ENCODE measurements around the gene PREX1. TPM values are rescaled to one million over a fixed set of nuclear protein-coding genes. Genes with fewer than 3 reads are reported as not detected.

Gene PREX1
- total RNA-seq, 1 experiment from 2014 or later, result 34.3 TPM

DNA sequence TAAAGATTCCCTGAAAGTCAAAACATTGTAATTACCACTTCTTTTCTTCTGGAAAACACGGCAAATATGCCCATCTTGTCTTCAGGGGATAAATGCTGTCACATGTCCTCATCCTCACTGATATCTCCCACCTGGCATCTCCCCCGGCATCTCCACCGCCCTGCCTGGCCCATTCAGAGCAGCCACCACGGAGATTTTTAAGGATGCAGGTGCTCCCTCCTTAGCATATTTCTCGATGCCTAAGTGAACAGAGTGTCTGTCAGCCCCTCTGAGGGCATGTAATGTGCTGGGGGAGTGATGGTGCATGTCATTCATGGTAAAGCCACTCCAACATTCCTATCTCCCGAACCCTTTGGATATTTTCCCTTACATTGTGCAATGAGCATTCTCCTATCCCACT, 215.5 kb downstream of the PREX1 start:
- no peaks in the 10 kb centered on the region; the same call in 1 of the 2 replicates for H3K9me3 ChIP-seq (replicated peaks)
- no peak overlapping the region for H3K4me3 ChIP-seq
- peaks cover 23% of the 10 kb centered on the region for H3K27me3 ChIP-seq (replicated peaks)
- no peak overlapping the region for H3K27ac ChIP-seq
- no peaks in the 10 kb centered on the region for H3K36me3 ChIP-seq
- peak in 1 of 2 experiments; percentile 24 for DNase-seq (ENCODE audit: low read depth in 1 of 2, low spot score in 2 of 2)
- no peaks in the 10 kb centered on the region for H3K4me1 ChIP-seq (replicated peaks)

DNA sequence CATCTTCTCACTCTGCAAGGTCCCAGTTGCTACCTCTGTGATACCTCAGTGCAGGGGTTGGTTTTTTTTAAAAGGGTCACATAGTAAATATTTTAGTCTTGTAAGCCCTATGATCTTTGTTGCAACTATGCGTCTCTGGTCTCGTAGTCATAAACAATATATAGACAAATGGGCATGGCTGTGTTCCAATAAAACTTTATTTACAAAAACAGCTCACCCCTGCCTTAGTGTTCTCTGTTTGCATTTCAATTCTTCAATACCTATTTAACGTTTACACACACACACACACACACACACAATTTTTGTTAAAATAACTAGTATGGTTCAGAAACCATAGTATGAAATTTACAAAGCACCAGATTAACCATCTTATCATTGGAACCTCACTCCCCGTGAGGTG, 216.8 kb downstream of the PREX1 start:
- Histone ChIP-seq H3K27me3 (replicated peaks) (peaks cover 28% of the 10 kb centered on the region), H3K9me3 (replicated peaks) (no peaks in the 10 kb centered on the region; the same call in 1 of the 2 replicates), H3K36me3 (no peaks in the 10 kb centered on the region), H3K27ac (no peak overlapping the region), H3K4me1 (replicated peaks) (no peaks in the 10 kb centered on the region), H3K4me3 (no peak overlapping the region)
- DNase-seq (ENCODE audit: low read depth in 1 of 2, low spot score in 2 of 2), result no peak

DNA sequence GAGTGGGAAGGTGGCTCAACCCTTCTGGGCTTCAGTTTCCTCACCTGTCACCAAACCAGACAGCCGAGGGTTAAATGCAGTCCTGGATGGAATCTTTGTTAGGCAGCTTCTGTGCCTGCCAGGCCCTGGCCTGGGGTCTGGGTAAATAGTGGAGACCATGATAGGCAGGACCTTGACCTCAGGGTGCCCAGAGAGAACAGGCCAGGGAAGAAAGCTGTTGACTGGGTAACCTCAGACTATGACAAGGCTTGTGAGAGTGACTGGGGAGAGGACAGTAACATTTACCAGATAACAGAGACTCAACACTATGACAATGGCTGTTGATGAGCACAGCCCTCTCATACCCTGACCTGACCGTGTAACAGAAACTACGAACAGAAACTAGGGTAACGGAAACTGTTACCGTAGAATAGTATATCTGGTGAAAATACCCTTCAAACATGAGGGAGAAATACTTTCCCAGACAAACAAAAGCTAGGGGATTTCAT, 218.3 kb downstream of the PREX1 start:
- Histone ChIP-seq H3K36me3 (no peaks in the 10 kb centered on the region), H3K27ac (no peak overlapping the region), H3K9me3 (replicated peaks) (no peaks in the 10 kb centered on the region; the same call in 1 of the 2 replicates), H3K4me3 (no peak overlapping the region), H3K27me3 (replicated peaks) (peaks cover 32% of the 10 kb centered on the region), H3K4me1 (replicated peaks) (no peaks in the 10 kb centered on the region)
- no peak for DNase-seq (ENCODE audit: low read depth in 1 of 2, low spot score in 2 of 2)

DNA sequence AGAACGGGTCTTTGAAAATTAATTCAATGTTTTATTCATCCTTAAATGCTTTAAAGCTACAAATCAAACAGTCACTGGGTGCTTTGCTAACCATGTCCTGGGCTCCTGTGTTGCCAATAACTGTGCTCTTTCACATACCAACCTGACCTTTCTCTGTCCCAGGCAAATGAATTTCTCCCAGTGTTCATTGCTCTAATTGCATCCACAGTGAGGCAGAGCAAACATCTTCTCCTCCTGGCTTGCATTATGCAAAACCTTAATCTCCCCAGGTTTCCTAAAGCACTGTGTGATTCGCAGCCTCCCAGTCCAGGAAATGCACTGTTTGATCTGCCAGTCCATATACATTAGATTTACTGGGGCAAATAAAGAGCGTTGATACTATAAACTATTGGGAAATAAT, 219.0 kb downstream of the PREX1 start:
- H3K9me3 ChIP-seq (replicated peaks), result no peaks in the 10 kb centered on the region; the same call in 1 of the 2 replicates
- H3K36me3 ChIP-seq, result no peaks in the 10 kb centered on the region
- H3K27me3 ChIP-seq (replicated peaks), result peaks cover 24% of the 10 kb centered on the region
- DNase-seq (ENCODE audit: low read depth in 1 of 2, low spot score in 2 of 2), result no peak
- no peaks in the 10 kb centered on the region for H3K4me1 ChIP-seq (replicated peaks)
- no peak overlapping the region for H3K27ac ChIP-seq
- H3K4me3 ChIP-seq, result no peak overlapping the region

DNA sequence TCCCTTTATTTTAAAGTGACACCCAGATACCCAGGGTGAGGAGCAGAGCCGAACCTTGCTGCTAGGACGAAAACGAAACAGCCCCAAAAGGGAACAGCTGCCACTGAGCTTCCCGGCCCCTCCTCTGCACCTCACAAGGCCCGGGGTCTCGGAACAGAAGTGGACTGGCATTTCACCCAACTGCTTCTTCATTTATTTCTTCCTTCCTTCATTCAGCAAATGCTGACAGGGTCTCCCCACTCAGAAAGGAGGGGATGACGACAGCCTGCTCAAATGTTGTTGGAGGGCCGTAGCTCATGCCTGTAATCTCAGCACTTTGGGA, 220.3 kb downstream of the PREX1 start:
- Histone ChIP-seq H3K27ac (no peak overlapping the region), H3K36me3 (no peaks in the 10 kb centered on the region), H3K4me3 (no peak overlapping the region), H3K9me3 (replicated peaks) (no peaks in the 10 kb centered on the region; the same call in 1 of the 2 replicates), H3K4me1 (replicated peaks) (no peaks in the 10 kb centered on the region), H3K27me3 (replicated peaks) (peaks cover 28% of the 10 kb centered on the region)
- DNase-seq (ENCODE audit: low read depth in 1 of 2, low spot score in 2 of 2), result no peak

DNA sequence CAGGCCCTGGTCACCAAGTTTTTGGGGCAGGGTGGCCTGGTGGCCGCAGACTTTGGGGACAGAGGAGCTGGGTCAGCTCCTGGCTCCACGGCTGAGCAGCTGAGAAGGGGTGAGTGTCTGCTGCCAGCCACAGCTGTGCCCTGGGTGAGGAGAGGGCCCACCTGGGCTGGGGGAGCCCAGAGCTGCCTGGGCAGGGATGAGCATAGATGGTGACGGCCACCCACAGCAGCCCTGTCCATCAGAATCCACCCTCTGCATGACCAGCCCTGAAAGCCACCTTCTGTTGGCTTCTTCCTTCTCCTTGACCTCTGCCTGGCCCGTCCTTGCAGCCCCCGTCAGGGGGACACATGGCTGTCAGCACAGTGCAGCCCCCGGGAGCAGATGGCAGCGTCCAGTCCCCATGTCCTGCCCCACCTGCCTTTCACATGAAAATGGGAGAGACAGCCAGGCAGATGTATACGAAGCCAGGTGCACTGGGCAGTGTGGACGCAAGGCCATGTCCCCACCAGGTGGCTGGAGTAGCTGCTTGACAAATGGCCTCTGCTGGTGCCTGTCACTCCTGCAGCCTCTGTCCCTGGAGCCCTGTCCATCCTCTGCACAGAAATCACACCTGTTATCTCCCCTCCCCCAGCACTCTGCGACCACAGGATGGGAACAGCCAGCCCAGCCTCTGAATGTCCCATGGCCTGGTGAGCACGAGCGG, 220.8 kb downstream of the PREX1 start:
- peak in 1 of 2 experiments; percentile 31 for DNase-seq (ENCODE audit: low read depth in 1 of 2, low spot score in 2 of 2)
- no peak overlapping the region for H3K4me3 ChIP-seq
- H3K27me3 ChIP-seq (replicated peaks), result peaks cover 31% of the 10 kb centered on the region

DNA sequence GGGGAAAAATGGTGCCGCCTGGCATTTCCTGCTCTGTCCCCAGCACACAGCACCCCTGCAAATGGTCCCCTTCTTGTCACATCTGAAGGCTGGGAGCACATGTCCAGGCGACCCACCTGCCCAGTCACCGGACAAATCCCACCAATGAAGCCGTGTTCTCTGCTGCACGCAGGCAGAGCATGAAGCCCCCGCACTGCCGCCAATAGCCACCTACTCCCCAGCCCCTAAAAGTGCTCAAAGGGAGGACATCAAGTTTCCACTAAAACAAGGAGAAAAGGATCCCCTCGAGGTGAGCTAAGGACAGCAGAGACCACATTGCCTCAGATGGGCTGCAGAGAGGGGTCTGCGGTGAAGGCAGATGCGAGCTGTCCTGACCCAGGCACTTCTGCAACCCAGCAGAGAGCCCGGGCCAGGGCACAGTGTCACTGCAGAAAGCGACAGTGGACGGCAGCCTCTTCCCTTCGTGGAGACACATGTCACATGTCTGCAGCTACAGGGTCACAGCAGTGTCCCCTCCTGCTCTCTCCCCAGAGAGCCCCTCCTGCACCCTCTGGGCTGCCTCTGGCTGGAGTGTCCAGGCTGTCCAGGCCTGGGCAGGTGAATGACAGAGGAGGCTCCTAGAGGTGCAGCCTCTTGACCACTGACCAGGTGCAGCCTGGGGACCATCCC, 221.5 kb downstream of the PREX1 start:
- Histone ChIP-seq H3K9me3 (replicated peaks) (no peaks in the 10 kb centered on the region; the same call in 1 of the 2 replicates), H3K27me3 (replicated peaks) (peaks cover 31% of the 10 kb centered on the region), H3K36me3 (no peaks in the 10 kb centered on the region), H3K4me3 (no peak overlapping the region), H3K4me1 (replicated peaks) (no peaks in the 10 kb centered on the region), H3K27ac (no peak overlapping the region)
- DNase-seq (ENCODE audit: low read depth in 1 of 2, low spot score in 2 of 2), result peak in 1 of 2 experiments; percentile 28

More for the DNA sequence above, 220.8 kb downstream of the PREX1 start:
- H3K36me3 ChIP-seq, result no peaks in the 10 kb centered on the region
- H3K4me1 ChIP-seq (replicated peaks), result no peaks in the 10 kb centered on the region
- H3K9me3 ChIP-seq (replicated peaks), result no peaks in the 10 kb centered on the region; the same call in 1 of the 2 replicates
- no peak overlapping the region for H3K27ac ChIP-seq

DNA sequence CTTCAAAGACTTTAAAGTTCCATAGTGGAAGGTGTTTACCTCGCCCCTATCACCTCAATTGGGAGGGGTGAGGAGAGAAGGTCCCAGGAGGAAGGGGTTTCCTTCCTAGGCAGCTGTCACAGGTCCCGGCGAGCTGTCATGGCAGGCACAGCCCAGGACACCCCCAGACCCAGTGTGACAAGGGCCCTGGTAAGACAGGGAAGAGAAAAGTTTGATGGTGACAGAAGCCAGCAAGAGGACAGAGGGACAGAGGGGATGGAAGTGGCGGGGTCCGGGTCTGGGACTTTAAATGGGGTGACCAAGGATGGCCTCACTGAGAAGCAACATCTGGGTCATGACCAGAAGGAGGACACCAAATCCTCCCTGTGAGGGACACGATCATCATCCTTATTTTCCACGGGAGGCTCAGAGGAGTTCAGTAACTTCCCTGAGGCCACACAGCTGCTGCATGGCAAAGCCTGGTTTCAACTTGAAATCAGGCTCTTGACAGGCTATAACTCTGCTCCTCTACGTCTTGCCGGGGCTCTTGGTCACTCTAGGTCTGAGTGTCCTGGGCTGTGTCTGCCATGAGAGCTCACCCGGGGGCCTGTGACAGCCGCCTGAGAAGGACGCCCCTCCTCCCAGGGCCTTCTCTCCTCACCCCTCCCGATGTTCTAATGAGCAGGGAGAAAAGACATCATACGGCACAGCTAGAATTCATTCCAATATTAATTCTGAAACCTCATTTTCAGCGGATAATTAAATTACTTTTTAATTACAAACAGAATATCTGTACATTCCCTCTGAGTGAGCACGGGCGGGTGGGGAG, 222.2 kb downstream of the PREX1 start:
- peaks cover 30% of the 10 kb centered on the region for H3K27me3 ChIP-seq (replicated peaks)
- DNase-seq (ENCODE audit: low read depth in 1 of 2, low spot score in 2 of 2), result peak in 1 of 2 experiments; percentile 36
- no peaks in the 10 kb centered on the region for H3K4me1 ChIP-seq (replicated peaks)
- H3K36me3 ChIP-seq, result no peaks in the 10 kb centered on the region
- H3K4me3 ChIP-seq, result no peak overlapping the region
- no peak overlapping the region for H3K27ac ChIP-seq
- H3K9me3 ChIP-seq (replicated peaks), result no peaks in the 10 kb centered on the region

DNA sequence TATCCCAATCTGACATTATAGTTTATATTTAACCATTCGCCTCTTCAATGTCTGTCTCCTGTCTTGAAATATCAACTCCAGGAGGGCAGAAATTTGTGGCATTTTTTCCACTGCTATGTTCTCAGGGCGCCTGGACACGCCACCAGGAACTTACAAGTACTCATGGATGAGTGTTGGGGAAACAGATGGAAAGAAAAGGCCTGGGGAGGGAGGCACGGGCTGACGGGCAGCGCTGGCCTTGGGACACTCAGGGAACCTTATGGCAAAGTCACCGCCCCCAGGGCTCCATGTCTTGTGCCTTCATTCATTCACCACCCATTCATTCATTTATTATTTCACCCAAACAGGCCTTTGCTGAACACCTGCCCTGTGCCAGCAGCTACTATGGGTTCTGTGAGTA, 222.9 kb downstream of the PREX1 start:
- peak in 1 of 2 experiments; percentile 24 for DNase-seq (ENCODE audit: low read depth in 1 of 2, low spot score in 2 of 2)
- Histone ChIP-seq H3K4me3 (no peak overlapping the region), H3K9me3 (replicated peaks) (no peaks in the 10 kb centered on the region), H3K36me3 (no peaks in the 10 kb centered on the region), H3K4me1 (replicated peaks) (no peaks in the 10 kb centered on the region), H3K27ac (no peak overlapping the region), H3K27me3 (replicated peaks) (peaks cover 30% of the 10 kb centered on the region)

DNA sequence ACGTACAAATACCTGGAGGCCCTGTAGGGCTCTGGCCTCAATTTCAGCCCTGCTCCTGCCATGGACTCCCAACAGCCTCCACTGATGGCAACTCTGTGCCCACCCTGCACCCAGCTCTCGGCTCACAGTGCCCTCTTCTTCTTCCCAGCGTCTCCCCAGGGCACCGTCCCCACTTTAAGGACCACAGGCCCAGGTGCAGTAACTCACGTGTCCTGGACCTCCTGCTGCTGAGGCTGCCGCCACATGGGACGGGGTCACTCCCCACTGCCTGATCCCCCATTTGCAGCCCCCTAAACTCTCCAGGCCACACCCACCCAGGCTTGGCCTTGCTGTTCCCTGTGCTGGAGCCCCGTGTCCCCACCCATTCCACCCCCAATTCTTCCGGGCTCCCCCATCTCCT, 223.4 kb downstream of the PREX1 start:
- Histone ChIP-seq H3K27me3 (replicated peaks) (peaks cover 30% of the 10 kb centered on the region), H3K36me3 (no peaks in the 10 kb centered on the region), H3K9me3 (replicated peaks) (no peaks in the 10 kb centered on the region), H3K4me3 (no peak overlapping the region), H3K27ac (no peak overlapping the region), H3K4me1 (replicated peaks) (no peaks in the 10 kb centered on the region)
- peak in 1 of 2 experiments; percentile 36 for DNase-seq (ENCODE audit: low read depth in 1 of 2, low spot score in 2 of 2)

DNA sequence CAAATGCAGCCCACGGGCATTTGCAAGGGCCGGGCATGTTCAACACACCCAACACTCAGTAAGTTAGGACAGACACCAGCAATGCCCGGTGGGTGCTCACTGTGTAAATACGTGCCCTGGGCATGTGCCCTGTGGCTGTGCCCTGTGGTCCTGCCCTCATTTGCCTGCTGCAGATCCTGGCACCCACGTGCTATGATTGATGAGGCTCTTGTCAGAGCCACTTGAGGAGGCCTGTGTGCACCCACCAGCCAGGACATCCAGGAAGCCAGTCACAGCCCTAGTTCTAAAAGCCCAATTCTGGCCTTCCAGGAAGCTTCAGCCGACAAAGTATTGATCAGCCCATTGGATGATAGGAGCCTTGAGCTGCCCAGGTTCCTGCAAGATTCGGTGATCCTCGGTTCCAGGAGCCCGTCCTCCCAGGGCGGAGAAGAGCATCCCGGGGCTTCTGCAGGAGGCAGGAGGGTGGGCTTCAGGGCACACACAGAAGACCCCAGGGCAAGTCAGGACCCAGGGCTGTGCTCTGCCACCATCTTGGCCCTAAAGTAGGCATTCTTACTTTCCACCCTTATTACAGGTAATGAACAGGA, 223.9 kb downstream of the PREX1 start:
- peaks cover 30% of the 10 kb centered on the region for H3K27me3 ChIP-seq (replicated peaks)
- no peaks in the 10 kb centered on the region for H3K9me3 ChIP-seq (replicated peaks)
- peak in 1 of 2 experiments; percentile 37 for DNase-seq (ENCODE audit: low read depth in 1 of 2, low spot score in 2 of 2)
- H3K36me3 ChIP-seq, result no peaks in the 10 kb centered on the region
- no peak overlapping the region for H3K27ac ChIP-seq
- no peak overlapping the region for H3K4me3 ChIP-seq
- H3K4me1 ChIP-seq (replicated peaks), result no peaks in the 10 kb centered on the region

DNA sequence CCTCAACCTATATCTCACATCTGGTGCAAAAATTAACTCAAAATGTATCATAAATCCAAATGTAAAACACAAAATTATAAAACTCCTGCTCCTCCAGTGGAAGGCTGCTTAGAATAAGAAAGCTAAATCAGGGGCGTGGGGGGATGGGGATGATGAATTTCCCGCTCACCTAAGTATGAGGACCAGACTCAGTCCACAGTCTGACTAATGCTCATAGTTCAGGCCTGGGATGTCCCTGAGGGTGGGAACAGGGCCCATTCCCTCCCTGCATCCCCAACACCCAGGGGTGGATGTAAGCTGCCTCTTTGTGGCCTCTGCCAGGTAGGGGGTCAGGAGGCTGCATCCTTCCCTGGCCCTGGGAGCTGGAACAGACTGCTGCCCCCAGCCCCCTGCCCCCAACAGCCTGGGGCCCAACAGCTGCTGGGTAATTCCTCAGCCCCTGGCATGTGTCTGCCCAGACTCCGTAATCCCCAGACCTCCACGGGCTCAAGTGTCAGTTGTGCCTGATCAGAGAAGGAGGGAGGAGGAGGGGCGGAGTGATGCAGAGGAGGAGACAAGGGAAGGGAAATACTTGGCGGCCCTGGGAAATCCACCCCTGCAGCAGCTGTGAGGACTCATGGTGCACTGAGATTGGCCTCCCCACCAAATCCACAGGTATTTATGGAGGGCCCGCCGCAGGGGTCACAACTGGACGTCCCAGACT, 224.5 kb downstream of the PREX1 start:
- Histone ChIP-seq H3K36me3 (no peaks in the 10 kb centered on the region), H3K4me3 (no peak overlapping the region), H3K27me3 (replicated peaks) (peaks cover 30% of the 10 kb centered on the region), H3K27ac (no peak overlapping the region), H3K4me1 (replicated peaks) (no peaks in the 10 kb centered on the region), H3K9me3 (replicated peaks) (no peaks in the 10 kb centered on the region)
- peak in 1 of 2 experiments; percentile 12 for DNase-seq (ENCODE audit: low read depth in 1 of 2, low spot score in 2 of 2)

DNA sequence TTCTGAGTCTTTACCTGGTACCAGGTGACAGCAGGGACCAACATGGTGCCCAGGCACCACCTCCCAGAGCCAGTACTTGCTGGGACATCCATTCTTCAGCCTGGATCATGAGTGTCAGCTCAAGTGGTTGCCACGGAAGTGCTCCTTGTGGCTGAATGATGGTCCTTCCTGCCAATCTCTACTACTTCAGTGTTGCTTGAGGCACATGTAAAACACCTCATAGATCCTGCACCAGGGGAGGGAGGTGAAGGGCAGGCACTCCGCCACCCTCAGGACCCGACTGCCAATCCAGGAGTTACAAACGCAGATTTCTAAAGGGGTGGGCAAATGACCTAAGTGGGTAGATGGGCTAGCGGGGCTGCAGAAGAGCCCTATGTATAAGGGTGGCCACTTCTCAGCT, 226.0 kb downstream of the PREX1 start:
- no peaks in the 10 kb centered on the region for H3K4me1 ChIP-seq (replicated peaks)

More for the DNA sequence above, 226.0 kb downstream of the PREX1 start:
- Histone ChIP-seq H3K9me3 (replicated peaks) (no peaks in the 10 kb centered on the region), H3K36me3 (no peaks in the 10 kb centered on the region), H3K27me3 (replicated peaks) (peaks cover 24% of the 10 kb centered on the region), H3K4me3 (no peak overlapping the region), H3K27ac (no peak overlapping the region)
- peak in 1 of 2 experiments; percentile 25 for DNase-seq (ENCODE audit: low read depth in 1 of 2, low spot score in 2 of 2)

Measured in SJSA1 (cell line).